Effector memory CD8-positive, alpha-beta T cell (primary cell): ENCODE measurements around the gene PLD6.
"Not testable (repeated sequence)": the region's sequence is repeated elsewhere in the genome, so short reads cannot be mapped to it uniquely, and the experiment has no call there.

ENCODE experiments used
- ATAC-seq: fragments of 150-1000 bp; cut with Tn5 transposase; replicated peaks from 2 replicates; pipeline ENCODE4 v1.10.0; 2021; ENCODE audit warnings: mild to moderate bottlenecking, moderate library complexity
- DNase-seq, 3 experiments: peaks; one replicate each; pipeline ENCODE4 v3.0.0; 2021
- H3K27ac Mint-ChIP-seq, 2 donors: one replicate each; pipeline ENCODE4 v1.8.0; 2022; ENCODE audit warnings: mild to moderate bottlenecking in 2 of 2, mixed read lengths in 2 of 2, moderate library complexity in 2 of 2
- H3K27me3 Mint-ChIP-seq, 2 donors: one replicate each; pipeline ENCODE4 v1.8.0; 2022; ENCODE audit warnings: mixed read lengths in 2 of 2
- H3K36me3 Mint-ChIP-seq: one replicate; pipeline ENCODE4 v1.8.0; 2022; ENCODE audit warnings: mild to moderate bottlenecking, moderate library complexity, mixed read lengths; ENCODE audit not compliant: insufficient read depth
- H3K4me1 Mint-ChIP-seq, 2 donors: one replicate each; pipeline ENCODE4 v1.8.0; 2022; ENCODE audit warnings: low read depth in 2 of 2, mixed read lengths in 2 of 2
- H3K4me3 Mint-ChIP-seq, 2 donors: one replicate each; pipeline ENCODE4 v1.8.0; 2022; ENCODE audit warnings: mild to moderate bottlenecking in 2 of 2, mixed read lengths in 2 of 2, moderate library complexity in 2 of 2
- H3K9me3 Mint-ChIP-seq, 2 donors: one replicate each; pipeline ENCODE4 v1.8.0; 2022; ENCODE audit warnings: mixed read lengths in 2 of 2

Gene PLD6

GRCh38 chr17:17161121-17161520, 45.0 kb downstream of the PLD6 start:
- Mint-ChIP-seq H3K4me1 (peaks cover 0 to 3% of the 10 kb centered on the region in 2 donors), H3K36me3 (peaks cover 73% of the 10 kb centered on the region), H3K4me3 (no peak overlapping the region), H3K27me3 (no peaks in the 10 kb centered on the region), H3K27ac (peak overlapping the region in 1 of 2 donors; percentile 7), H3K9me3 (no peaks in the 10 kb centered on the region)
- no peak for DNase-seq
- ATAC-seq = no peak

GRCh38 chr17:17159571-17159970, 46.6 kb downstream of the PLD6 start:
- Mint-ChIP-seq H3K4me3 (no peak overlapping the region), H3K36me3 (peaks cover 68% of the 10 kb centered on the region), H3K27ac (peak overlapping the region in 1 of 2 donors; percentile 49), H3K4me1 (peaks cover 0 to 6% of the 10 kb centered on the region in 2 donors), H3K27me3 (no peaks in the 10 kb centered on the region), H3K9me3 (no peaks in the 10 kb centered on the region)
- no peak for ATAC-seq
- no peak for DNase-seq

GRCh38 chr17:17158506-17158905, 47.6 kb downstream of the PLD6 start:
- H3K4me1 Mint-ChIP-seq = peaks cover 0 to 13% of the 10 kb centered on the region in 2 donors
- not testable (repeated sequence) for H3K27me3 Mint-ChIP-seq, H3K4me3 Mint-ChIP-seq, H3K9me3 Mint-ChIP-seq, H3K27ac Mint-ChIP-seq, DNase-seq, ATAC-seq
- peaks cover 63% of the 10 kb centered on the region for H3K36me3 Mint-ChIP-seq

- H3K9me3 Mint-ChIP-seq = no peaks in the 10 kb centered on the region
- peaks cover 62% of the 10 kb centered on the region for H3K36me3 Mint-ChIP-seq
- DNase-seq (no peak), ATAC-seq (no peak)
- peaks cover 0 to 25% of the 10 kb centered on the region in 2 donors for H3K4me1 Mint-ChIP-seq
- H3K27ac Mint-ChIP-seq = peak overlapping the region; percentile 16 to 59
- peak overlapping the region in 1 of 2 donors; percentile 19 for H3K4me3 Mint-ChIP-seq
- H3K27me3 Mint-ChIP-seq = no peaks in the 10 kb centered on the region
These were observed 49.1 kb downstream of the PLD6 start for GRCh38 chr17:17157041-17157440.

- Mint-ChIP-seq H3K27ac (peak overlapping the region; percentile 16 to 59), H3K36me3 (peaks cover 62% of the 10 kb centered on the region), H3K4me3 (no peak overlapping the region), H3K9me3 (no peaks in the 10 kb centered on the region), H3K27me3 (no peaks in the 10 kb centered on the region), H3K4me1 (peaks cover 1 to 28% of the 10 kb centered on the region in 2 donors)
- DNase-seq = no peak
- ATAC-seq = no peak
These were observed 49.6 kb downstream of the PLD6 start for GRCh38 chr17:17156511-17156910.

- ATAC-seq (no peak), DNase-seq (no peak)
- peaks cover 62% of the 10 kb centered on the region for H3K36me3 Mint-ChIP-seq
- peaks cover 3 to 30% of the 10 kb centered on the region in 2 donors for H3K4me1 Mint-ChIP-seq
- peak overlapping the region in 1 of 2 donors; percentile 88 for H3K27ac Mint-ChIP-seq
- no peaks in the 10 kb centered on the region for H3K27me3 Mint-ChIP-seq
- H3K4me3 Mint-ChIP-seq = no peak overlapping the region
- H3K9me3 Mint-ChIP-seq = no peaks in the 10 kb centered on the region
These were observed 50.0 kb downstream of the PLD6 start for GRCh38 chr17:17156107-17156506.

GRCh38 chr17:17155568-17155967, 50.6 kb downstream of the PLD6 start:
- H3K27me3 Mint-ChIP-seq = no peaks in the 10 kb centered on the region
- no peaks in the 10 kb centered on the region for H3K9me3 Mint-ChIP-seq
- H3K36me3 Mint-ChIP-seq = peaks cover 60% of the 10 kb centered on the region
- H3K27ac Mint-ChIP-seq = peak overlapping the region in 1 of 2 donors; percentile 88
- DNase-seq = no peak
- H3K4me3 Mint-ChIP-seq = no peak overlapping the region
- no peak for ATAC-seq
- peaks cover 3 to 30% of the 10 kb centered on the region in 2 donors for H3K4me1 Mint-ChIP-seq

- H3K9me3 Mint-ChIP-seq = no peaks in the 10 kb centered on the region
- peak overlapping the region in 1 of 2 donors; percentile 88 for H3K27ac Mint-ChIP-seq
- DNase-seq (no peak), ATAC-seq (peak; percentile 68)
- H3K4me1 Mint-ChIP-seq = peaks cover 3 to 34% of the 10 kb centered on the region in 2 donors
- no peaks in the 10 kb centered on the region for H3K27me3 Mint-ChIP-seq
- H3K36me3 Mint-ChIP-seq = peaks cover 59% of the 10 kb centered on the region
- H3K4me3 Mint-ChIP-seq = peak overlapping the region in 1 of 2 donors; percentile 77
These were observed 51.2 kb downstream of the PLD6 start for GRCh38 chr17:17154981-17155380.

- DNase-seq (no peak), ATAC-seq (no peak)
- peak overlapping the region in 1 of 2 donors; percentile 88 for H3K27ac Mint-ChIP-seq
- no peaks in the 10 kb centered on the region for H3K27me3 Mint-ChIP-seq
- H3K4me3 Mint-ChIP-seq = peak overlapping the region in 1 of 2 donors; percentile 77
- peaks cover 58% of the 10 kb centered on the region for H3K36me3 Mint-ChIP-seq
- no peaks in the 10 kb centered on the region for H3K9me3 Mint-ChIP-seq
- H3K4me1 Mint-ChIP-seq = peaks cover 3 to 34% of the 10 kb centered on the region in 2 donors
These were observed 51.6 kb downstream of the PLD6 start for GRCh38 chr17:17154556-17154955.

- Mint-ChIP-seq H3K4me1 (peaks cover 3 to 34% of the 10 kb centered on the region in 2 donors), H3K9me3 (no peaks in the 10 kb centered on the region), H3K27ac (peak overlapping the region in 1 of 2 donors; percentile 88), H3K4me3 (peak overlapping the region in 1 of 2 donors; percentile 77), H3K27me3 (no peaks in the 10 kb centered on the region), H3K36me3 (peaks cover 51% of the 10 kb centered on the region)
- DNase-seq = no peak
- peak; percentile 18 for ATAC-seq
These were observed 52.4 kb downstream of the PLD6 start for GRCh38 chr17:17153709-17154108.

- ATAC-seq (no peak), DNase-seq (no peak)
- Mint-ChIP-seq H3K27me3 (no peaks in the 10 kb centered on the region), H3K9me3 (no peaks in the 10 kb centered on the region), H3K27ac (peak overlapping the region in 1 of 2 donors; percentile 88), H3K4me1 (peaks cover 3 to 34% of the 10 kb centered on the region in 2 donors), H3K4me3 (no peak overlapping the region), H3K36me3 (peaks cover 50% of the 10 kb centered on the region)
These were observed 53.1 kb downstream of the PLD6 start for GRCh38 chr17:17153071-17153470.

- ATAC-seq (no peak), DNase-seq (no peak)
- Mint-ChIP-seq H3K27me3 (no peaks in the 10 kb centered on the region), H3K27ac (peak overlapping the region; percentile 59 to 76), H3K9me3 (no peaks in the 10 kb centered on the region), H3K36me3 (peaks cover 53% of the 10 kb centered on the region), H3K4me3 (peak overlapping the region in 1 of 2 donors; percentile 50), H3K4me1 (peaks cover 3 to 34% of the 10 kb centered on the region in 2 donors)
These were observed 53.7 kb downstream of the PLD6 start for GRCh38 chr17:17152385-17152784.

GRCh38 chr17:17151962-17152361, 54.2 kb downstream of the PLD6 start:
- Mint-ChIP-seq H3K9me3 (no peaks in the 10 kb centered on the region), H3K27ac (peak overlapping the region; percentile 59 to 76), H3K4me1 (peaks cover 3 to 35% of the 10 kb centered on the region in 2 donors), H3K27me3 (no peaks in the 10 kb centered on the region), H3K4me3 (peak overlapping the region in 1 of 2 donors; percentile 50), H3K36me3 (peaks cover 54% of the 10 kb centered on the region)
- peak; percentile 71 for ATAC-seq
- DNase-seq = no peak

- H3K9me3 Mint-ChIP-seq = no peaks in the 10 kb centered on the region
- peaks cover 52% of the 10 kb centered on the region for H3K36me3 Mint-ChIP-seq
- H3K27ac Mint-ChIP-seq = peak overlapping the region; percentile 28 to 59
- ATAC-seq (no peak), DNase-seq (no peak)
- peaks cover 3 to 39% of the 10 kb centered on the region in 2 donors for H3K4me1 Mint-ChIP-seq
- no peaks in the 10 kb centered on the region for H3K27me3 Mint-ChIP-seq
- no peak overlapping the region for H3K4me3 Mint-ChIP-seq
These were observed 54.6 kb downstream of the PLD6 start for GRCh38 chr17:17151541-17151940.
